GM21786 (cell line): ENCODE results near the gene AREL1.

ENCODE experiments used
- ATAC-seq: cut with Tn5 transposase; IDR thresholded peaks from one replicate; pipeline ENCODE4 v1.9.1; 2021; ENCODE audit not compliant: unreplicated experiment

The AREL1 gene

DNA sequence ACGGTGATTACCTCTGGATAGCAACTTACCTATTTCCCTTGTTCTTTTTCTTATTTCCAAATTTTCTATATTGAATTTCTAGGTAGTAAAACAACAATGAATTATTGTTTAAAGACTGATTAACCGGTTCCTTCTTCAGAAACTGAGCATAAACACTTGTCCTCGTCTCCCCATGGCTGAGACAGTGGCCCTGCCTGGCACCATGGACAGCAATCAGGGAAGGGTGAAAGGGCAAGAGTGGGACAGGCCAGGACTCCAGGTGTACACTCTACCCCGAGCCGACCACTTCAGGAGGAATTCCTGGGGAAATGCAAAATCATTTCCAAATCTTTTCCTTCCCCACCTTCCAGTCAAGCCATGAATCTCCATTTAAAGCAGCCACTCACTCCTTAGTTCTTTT lies 52.0 kb downstream of the AREL1 start:
- ATAC-seq, result no peak

DNA sequence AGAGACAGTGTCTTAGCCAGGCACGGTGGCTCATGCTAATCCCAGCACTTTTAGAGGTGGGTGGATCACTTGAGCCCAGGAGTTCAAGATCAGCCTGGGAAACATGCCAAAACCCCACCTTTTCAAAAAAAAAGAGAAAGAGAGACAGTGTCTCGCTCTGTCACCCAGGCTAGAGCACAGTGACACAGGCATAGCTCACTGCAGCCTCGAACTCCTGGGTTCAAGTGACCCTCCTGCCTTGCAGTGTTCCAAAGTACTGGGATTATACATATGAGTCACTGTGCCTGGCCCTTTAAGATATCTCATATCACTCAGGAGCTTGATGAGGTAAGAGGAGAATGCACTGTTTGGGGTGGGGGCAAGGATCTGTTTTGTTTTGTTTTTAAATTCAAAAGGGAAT lies 52.7 kb downstream of the AREL1 start:
- no peak for ATAC-seq

DNA sequence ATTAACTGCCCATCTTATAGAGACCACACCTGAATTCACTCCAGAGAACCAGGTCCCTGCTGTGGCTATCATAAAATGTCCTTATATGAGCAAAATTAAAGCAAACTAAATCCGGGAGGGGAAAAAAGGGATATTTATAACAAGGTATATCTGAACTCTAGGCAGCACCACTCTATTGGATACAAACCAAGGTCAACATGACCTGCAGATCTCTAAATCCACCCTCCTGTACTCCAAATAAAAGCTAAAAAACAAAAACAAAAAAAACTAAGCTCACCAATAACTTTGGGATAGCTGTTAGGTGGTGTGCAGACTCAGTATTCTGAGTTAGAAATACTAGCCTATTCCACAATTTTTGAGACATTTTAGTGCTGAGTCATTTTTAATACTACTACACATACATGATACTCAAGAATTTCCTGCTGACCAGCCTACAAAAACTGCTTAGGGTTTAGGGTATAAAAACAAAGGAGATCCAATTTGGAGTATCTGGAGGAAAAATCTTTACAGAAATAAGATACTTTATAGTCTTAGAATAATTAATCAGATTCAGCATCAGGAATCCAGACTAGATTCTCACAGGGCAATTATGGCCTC lies 54.2 kb downstream of the AREL1 start:
- no peak for ATAC-seq

DNA sequence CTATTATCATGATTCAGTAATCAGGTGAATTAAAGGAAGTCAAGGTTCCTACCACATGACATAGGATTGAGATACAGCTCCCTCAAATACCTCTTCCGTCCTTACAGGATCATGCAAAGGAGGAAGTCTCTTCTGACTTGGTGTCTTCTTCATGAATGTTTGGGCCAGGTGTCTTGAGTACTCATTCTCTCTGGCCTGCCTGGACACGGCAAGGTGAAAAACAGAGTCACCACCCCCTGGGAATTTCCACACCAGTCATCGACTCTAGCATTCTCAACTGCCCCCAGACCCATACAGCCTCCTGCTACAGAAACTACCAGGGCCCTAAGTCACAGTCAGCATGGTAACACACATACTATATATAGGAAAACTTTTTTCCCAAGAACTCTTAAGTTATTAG lies 55.9 kb downstream of the AREL1 start:
- no peak for ATAC-seq

DNA sequence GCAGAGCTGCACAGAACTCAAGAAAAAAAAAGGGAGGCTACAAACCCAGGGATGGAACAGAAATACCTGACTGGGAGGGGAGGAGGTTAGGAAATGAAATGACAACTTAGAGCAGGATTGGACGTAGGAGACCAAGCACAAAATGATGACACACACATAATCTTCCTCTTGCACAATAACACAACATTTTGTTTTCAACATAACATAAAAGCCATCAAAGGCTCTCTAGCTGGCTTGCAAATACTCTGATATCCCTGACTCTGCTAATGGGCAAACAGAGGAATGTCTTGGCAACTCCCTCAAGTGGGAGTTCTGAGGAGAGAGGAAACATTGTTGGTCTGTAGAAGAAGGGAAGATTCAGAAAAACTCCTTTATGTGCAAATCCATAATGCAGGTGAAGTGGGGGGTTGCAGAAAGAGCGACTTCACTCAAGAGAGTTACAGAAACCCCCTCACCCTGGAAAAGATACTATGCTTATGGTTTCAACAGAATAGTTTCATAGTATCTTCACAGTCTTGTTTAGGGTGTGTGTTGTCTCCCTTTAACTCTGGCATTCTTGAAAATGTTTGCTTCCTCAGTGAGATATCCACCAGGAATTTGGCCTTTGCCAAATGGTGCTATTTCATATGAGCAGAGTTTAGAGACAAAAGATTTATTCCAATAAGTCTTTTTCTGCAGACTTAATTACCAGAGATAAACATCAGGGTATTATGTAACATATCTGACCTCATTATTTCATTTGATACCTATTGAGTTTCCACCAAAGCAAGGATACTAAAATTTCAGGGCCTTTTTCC lies 57.1 kb downstream of the AREL1 start:
- ATAC-seq, result no peak

DNA sequence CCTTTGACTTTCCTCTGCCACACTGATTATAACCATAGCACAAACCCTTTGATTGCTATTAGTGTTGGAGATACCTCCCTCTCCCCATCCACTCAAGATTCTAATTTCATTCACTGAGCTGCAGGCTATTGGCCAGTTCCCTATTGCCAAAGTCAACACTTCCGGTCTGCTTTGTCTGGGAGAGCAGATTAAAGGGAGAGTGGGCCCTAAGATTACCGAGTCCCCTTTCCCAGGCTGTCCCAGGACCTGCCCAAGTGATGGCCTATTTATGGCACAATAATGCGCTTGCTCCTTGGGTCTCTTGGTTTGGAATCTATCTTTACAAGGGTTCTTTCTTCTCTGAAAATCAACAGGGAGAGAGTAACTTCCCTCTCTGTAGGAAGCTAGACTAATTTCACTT lies 57.9 kb downstream of the AREL1 start:
- ATAC-seq, result no peak

DNA sequence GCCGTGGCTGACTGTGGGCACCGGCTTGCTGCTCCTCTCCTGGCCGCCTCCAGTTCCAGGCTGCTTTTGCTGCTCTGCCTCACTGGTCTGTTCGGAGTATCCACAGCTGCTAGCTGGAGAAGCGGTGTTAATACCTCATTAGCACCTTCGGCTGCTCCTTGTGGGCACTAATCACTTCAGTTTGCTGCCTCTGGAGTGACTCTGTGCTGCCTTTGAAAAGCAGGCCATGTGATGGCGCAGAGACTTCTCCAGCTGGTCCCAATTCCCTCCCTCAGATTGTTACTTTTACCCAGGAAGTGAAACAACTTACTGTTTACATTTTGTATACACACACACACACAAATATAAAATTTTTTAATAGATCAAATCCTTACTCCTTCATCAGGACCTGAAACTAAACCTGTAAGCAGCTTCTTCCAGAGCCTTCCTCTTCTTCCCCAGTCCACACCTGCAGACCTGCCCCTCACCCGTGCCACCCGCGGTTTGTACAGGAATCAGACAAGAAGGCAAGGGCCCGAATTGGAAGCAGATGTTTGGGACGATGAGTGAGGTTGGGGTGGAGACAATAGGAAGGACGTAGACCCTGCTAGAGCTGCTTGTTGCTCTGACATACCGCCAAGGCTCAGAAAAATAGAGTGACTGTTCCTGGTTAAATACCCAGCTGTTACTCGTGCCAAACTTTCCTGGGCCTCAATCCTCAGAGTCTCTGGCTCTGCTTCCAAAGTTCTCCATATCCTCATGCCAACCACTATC lies 59.3 kb downstream of the AREL1 start:
- no peak for ATAC-seq

DNA sequence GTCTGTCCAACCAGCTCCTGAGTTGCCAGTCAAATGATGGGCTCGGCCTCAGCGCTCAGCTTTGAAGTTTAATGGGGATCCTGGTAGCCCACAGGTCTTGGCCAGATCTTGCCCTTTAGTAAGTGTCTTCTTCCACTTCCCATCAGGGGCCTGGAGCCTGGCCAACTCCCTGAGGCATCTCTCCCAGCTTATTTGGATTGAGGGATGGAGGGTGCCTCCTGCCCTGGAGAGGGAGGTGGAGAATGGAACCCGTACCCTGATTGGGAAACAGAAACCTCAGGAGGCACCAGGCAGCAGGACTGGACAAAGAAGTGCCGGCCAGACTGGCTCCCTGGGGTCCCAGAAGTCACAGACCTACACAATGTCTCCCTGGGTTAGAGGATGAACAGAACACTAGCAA lies 60.3 kb downstream of the AREL1 start:
- no peak for ATAC-seq

DNA sequence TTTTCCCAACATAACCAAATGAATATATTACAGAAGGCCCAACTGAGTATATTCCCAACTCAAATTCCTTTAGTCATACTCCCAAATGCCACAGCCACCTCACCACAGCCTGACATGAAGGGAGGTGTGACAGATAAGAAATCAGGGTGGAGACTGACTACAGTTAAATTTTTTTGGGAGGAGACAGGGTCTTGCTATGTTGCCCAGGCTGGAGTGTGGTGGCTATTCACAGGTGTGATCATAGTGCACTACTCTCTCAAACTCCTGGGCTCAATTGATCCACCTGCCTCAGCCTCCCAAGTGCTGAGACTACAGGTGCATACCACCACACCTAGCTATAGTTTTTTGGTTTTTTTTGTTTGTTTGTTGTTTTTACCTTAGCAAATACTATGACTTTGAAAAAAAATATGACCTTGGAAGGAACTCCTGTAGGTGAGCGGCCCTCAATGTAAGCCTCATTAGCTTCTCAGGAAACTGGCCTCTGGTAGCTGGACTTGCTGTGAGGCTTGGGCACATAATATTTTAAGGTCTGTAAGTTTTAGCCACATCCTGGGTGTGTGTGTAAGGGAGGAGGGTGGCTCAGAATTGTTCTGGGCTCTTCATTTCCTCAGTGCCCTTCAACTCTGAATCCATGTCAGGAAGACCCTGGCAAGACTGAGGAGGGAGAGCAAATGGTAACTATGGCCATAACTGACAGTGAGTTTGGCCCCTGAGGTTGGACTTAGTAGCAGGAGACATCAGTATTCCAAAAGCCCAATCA lies 61.8 kb downstream of the AREL1 start:
- ATAC-seq, result no peak

DNA sequence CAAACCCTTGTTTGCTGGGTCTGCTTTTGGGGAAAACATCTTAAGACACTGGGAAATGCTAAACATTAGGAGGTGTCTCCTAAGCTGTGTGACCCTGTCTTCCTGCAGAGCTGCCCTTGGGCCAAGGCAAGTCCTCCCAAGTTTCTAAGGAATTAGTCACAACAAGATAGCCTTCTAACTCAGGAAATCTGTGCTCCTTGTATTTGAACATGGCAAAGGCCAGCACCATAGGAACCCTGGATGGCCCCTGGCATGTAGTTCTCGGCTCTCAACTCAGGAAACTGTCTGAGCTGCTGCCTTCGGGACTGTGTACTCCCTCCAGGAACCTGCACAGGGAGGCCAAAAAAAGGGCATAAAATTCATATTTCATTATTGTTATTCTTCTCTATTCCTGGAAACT lies 63.2 kb downstream of the AREL1 start:
- no peak for ATAC-seq

DNA sequence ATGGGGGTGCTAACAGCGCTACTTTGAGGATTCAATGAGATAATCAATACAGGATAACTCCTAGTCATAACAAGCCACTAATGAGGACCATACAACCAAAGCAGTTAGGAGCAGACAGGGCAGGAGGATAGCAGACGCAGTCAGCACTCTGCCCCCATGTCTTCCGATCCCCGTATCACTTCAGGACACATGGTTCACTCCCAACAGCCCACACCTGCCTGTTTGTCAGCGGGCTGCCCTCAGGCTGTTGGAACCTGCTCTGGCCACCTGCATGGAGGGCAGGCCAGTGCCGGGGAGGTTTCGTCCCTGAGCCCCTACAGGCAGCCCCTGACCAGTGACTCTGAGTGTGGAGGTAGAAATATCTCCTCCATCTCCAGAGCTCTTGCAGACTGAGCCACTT lies 63.7 kb downstream of the AREL1 start:
- ATAC-seq, result no peak

DNA sequence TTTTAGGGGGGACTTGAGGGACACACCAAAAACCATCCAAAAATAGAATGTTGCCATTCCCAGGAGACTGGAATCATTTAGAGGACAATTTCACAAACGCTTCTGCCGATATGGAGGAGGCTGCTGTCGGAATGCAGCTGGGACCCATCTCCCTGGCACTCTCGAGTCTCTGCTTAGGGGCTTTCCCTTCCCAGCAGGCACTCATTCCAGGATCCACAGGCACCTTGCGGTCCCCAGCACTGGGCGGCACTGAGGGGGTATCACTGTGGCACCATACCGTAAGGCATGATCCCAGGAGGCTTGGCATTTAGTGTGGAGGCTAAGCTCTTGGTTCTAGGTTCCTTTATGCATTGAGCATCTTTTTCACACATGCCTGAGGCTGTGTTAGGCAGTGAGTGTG lies 64.3 kb downstream of the AREL1 start:
- no peak for ATAC-seq

DNA sequence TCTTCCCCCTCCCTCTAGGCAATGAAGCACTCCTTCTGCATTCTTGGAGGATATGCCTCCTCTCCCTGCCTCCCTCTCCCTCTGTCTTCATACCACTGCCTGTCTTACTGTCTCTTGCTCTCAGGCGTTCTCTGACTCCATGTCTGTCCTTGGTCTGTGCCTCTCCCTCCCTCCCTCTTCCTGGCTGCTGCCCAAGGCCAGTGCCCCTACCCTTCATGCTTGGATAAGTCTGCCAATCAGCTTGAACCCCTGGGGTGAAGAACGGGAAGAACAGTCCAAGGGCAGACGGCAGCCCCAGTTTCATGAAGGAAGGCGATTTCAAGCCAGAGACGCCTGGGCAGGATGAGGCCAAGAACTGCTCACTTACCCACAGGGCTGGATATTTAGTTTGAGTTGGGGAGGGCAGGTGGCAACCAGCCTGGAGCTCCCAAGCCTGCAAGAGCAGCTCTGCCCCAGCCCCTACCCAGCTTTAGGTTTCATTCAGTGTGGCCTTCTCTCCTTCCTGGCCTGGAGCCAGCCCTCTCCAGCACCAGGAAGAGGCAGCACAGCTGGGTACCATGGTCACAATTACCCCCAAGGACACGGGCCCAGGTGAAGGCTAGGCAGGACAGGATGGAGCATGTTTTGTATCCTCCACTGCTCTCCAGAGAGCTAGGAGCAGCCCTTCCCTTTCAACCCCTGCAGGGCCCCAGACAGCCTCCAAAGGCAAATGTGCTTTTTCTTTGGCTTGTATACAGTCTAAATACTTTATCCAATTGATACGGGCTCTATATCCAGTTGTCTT lies 65.0 kb downstream of the AREL1 start:
- no peak for ATAC-seq

DNA sequence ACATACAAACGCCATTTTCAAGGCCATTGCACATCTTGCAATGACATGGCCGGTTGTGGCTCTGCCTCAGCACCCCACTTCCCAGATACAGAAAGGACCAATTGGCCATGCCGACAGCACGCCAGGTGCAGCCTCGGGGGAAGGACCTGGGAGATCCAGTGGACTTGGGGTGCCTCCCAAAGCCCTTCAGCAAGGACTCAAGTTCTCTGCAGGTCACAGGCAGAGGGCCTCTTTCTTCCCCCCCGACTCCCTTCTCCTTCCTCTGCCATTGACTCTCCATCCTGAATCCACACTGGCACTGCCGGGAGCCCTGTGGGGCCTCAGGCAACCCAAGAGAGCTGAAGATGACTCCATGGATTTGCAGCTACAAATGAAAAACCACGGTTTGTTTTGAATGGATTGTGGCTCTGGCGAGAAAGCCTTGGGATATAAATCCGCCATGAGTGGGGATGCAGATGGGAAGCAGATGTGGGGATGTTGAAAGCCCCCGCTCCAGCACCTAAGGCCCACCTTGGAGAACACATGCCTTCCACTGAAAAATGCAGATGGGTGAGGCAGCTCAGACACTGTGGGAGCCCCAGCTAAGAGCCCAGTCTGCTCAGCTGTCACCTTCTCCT lies 65.7 kb downstream of the AREL1 start:
- ATAC-seq, result no peak

DNA sequence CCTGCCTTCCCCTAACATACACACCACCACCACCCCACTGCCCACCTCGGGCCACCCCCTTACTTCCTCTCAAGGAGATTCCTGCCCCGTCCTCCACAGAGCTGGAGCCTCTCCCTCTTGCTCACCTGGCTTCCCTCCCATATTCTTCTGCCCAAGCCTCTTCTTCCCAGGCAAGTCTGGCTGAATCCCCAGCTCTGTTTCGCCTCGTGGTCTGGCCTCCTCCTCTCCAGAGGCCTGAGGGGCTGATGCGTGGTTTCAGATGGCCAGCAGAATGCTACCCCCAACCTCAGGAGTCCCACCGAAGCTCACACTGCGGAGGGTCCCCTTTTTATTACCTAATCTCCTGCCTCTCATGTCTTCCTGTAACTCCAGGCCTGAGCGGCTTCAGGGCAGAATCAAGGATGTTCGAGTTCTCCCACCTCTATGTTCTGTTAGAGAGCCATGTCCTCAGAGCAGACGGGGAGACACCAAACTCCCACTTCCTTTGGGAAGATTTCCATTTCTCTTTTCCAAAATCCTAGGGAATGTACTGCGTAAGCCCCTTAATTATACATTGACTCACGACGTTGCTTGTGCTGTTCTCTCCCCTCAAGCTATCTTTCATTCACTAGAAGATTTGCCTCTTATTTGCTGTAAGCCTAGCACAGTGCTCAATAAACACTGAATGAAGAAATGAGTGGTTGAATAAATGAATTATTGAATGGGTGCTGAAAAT lies 67.0 kb downstream of the AREL1 start:
- no peak for ATAC-seq

DNA sequence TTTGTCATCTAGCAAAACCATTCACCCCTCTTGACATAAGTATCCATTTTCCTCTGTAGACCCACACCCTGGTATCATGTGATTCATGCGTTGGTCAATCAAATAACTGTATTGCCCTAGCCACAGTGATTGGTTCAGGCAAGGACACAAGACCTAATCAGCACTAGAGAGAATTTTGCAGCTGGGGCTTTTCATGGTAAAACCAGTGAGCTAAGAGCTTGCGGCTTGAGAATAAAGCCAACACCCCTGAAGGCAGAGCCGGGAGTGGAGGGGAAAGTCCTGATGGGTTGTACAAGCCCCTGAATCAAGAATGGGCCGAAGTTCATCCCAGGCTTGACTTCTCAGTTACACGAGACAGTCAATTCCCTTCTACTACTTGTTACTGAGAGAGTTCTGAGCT lies 67.6 kb downstream of the AREL1 start:
- ATAC-seq, result no peak

DNA sequence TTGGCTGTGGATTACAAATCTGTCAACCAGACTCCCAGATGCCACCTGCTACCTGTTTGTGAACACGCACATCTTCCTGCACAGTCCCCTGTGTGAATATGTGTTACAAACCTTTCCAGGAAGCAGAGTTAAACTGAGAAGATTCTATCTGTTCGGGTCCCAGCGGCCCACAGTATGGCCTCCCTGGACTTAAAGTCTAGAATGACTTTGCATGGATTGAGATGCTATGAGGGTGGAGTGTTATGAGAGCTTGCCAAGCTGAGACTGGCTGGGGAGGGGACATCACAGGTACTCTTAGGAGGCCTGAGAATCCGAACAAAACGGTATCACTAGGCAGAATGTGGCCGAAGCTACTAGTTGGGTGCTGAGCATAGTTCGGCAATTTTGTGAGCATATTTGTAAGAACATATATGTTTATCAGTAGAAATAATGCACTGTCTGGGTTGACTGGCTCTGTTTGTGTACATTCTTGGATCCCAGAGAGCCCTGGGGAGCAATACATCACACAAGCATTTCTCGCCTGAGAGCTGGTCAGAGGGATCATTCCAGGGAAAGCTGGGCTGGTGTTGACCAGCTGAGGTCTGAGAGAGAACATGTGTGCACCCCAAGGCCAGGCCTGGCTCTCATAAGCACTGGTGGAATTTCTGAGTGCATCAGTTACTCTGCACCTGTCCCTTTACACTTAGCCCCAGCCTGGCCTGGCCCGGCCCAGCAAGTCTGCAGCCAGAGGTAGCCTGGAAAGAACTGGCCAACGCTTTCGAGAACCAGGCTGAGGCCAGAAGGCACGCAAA lies 71.1 kb downstream of the AREL1 start:
- ATAC-seq, result no peak

DNA sequence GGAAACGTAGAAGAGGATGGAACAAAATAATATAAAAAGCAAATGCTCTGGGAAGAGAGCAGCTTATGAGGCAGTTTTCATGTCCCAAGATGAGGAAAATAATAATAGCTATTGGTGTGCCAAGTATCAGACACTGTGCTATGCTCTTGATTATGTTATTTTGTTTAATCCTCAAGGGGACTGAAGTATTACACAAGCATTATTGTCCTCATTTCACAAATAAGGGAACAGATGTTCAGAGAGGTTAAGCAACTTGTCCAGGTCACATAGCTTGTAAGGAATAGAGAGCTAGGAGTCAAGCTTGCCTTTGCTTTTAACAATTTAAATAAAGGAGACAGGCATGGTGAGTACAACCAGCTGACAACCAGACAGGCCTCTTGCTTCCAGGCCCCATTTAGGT lies 73.9 kb downstream of the AREL1 start:
- no peak for ATAC-seq

DNA sequence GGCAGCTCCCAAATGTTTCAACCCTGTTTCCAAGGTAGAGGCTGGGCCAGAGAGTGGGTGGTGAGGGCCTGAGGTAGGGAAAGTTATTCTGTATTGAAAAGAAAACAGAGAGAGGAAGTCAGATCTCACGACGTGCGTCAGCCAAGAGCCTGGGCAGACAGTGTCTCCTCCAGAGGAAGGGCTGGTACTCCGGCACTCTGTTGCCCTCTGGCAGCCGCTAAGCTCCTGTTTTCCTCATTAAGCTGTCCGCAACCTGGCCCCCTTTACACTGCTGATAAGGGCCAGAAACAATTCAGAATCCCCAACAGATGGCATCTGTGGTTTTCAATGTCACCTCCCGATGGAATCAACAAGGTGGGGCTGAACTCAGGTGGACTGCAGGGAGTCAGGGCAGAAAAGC lies 74.8 kb downstream of the AREL1 start:
- ATAC-seq, result no peak
